ENCODE measurements around the gene KRT86.

GRCh38 chr12:52259657-52260243, 14.7 kb upstream of the KRT86 start:
- TF ChIP-seq, protein P1, sequence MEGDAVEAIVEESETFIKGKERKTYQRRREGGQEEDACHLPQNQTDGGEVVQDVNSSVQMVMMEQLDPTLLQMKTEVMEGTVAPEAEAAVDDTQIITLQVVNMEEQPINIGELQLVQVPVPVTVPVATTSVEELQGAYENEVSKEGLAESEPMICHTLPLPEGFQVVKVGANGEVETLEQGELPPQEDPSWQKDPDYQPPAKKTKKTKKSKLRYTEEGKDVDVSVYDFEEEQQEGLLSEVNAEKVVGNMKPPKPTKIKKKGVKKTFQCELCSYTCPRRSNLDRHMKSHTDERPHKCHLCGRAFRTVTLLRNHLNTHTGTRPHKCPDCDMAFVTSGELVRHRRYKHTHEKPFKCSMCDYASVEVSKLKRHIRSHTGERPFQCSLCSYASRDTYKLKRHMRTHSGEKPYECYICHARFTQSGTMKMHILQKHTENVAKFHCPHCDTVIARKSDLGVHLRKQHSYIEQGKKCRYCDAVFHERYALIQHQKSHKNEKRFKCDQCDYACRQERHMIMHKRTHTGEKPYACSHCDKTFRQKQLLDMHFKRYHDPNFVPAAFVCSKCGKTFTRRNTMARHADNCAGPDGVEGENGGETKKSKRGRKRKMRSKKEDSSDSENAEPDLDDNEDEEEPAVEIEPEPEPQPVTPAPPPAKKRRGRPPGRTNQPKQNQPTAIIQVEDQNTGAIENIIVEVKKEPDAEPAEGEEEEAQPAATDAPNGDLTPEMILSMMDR (IDR thresholded peaks at IDR 0.05) = no peak
- TF ChIP-seq POLR2A (IDR thresholded peaks at IDR 0.05) = no peak
